ENCODE measurements around the gene ZNHIT3.

- TF ChIP-seq CTCF (IDR thresholded peaks at IDR 0.05) = no peak
- TF ChIP-seq POLR2A (IDR thresholded peaks at IDR 0.05) = no peak
Observed at GRCh38 chr17:36509272-36509985, 22.9 kb downstream of the ZNHIT3 start.
